Measurements from ENCODE around the gene CCDC6. TPM values are rescaled to one million over a fixed set of nuclear protein-coding genes. Genes with fewer than 3 reads are reported as not detected.

CCDC6 gene
- total and polyA plus RNA-seq, 2 of the 8 experiments (the other 6 are each of a cell fraction or from before 2014, with no cell fraction given) = 42.2 to 74.4 TPM

GRCh38 chr10:59896191-59896590 is 10.2 kb downstream of the CCDC6 start:
- WGBS, 2 experiments (ENCODE audit: extremely low coverage in 1 of 2, insufficient coverage in 1 of 2, insufficient read length in 1 of 2, insufficient replicate concordance in 2 of 2, low coverage in 1 of 2, low lambda C conversion rate in 2 of 2, missing lambda C conversion rate in 1 of 2) = 95% methylated on average over 1 of the region's 1 CpG; no CpG with 5 or more reads in 1 of the 2 experiments

More at GRCh38 chr10:59896191-59896590, 10.2 kb downstream of the CCDC6 start:
- H2BK120ac ChIP-seq (replicated peaks; ENCODE audit: low read depth, low read length) = no peak overlapping the region
- TF ChIP-seq, protein P1, sequence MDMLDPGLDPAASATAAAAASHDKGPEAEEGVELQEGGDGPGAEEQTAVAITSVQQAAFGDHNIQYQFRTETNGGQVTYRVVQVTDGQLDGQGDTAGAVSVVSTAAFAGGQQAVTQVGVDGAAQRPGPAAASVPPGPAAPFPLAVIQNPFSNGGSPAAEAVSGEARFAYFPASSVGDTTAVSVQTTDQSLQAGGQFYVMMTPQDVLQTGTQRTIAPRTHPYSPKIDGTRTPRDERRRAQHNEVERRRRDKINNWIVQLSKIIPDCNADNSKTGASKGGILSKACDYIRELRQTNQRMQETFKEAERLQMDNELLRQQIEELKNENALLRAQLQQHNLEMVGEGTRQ (IDR thresholded peaks at IDR 0.05; ENCODE audit: low read length) = no peak
- TF ChIP-seq YY1 (IDR thresholded peaks at IDR 0.05; ENCODE audit: low read depth, low read length) = no peak
- TF ChIP-seq BCL11A (IDR thresholded peaks at IDR 0.05; ENCODE audit: low read depth in 2 of 2, low read length in 2 of 2) = no peak
- no peak for TF ChIP-seq SP1 (IDR thresholded peaks at IDR 0.05; ENCODE audit: low read depth, low read length)
- H3K79me2 ChIP-seq (ENCODE audit: control insufficient read depth in 1 of 2, insufficient read depth in 2 of 2, low read length in 2 of 2) = peaks cover 40 to 99% of the 10 kb centered on the region in 2 experiments
- no peak overlapping the region for H3K4ac ChIP-seq (replicated peaks; ENCODE audit: insufficient read length, low read depth, low read length)
- H3K9me3 ChIP-seq (ENCODE audit: insufficient read depth in 2 of 2, low read depth in 1 of 2, low read length in 1 of 2) = no peaks in the 10 kb centered on the region
- peaks cover 0 to 3% (median 0%) of the 10 kb centered on the region in 4 experiments; a peak in 1 of 8 replicates for H3K36me3 ChIP-seq (ENCODE audit: control insufficient read depth in 2 of 4, insufficient read depth in 4 of 4, low read length in 3 of 4)
- no peak overlapping the region for H2AK5ac ChIP-seq (ENCODE audit: low read depth, low read length)
- no peak overlapping the region for H2BK20ac ChIP-seq (ENCODE audit: low read length)
- no peak overlapping the region for H3K4me2 ChIP-seq (ENCODE audit: insufficient read depth in 1 of 2, low read depth in 2 of 2, low read length in 2 of 2)
- H4K20me1 ChIP-seq (replicated peaks in 1 of 2; ENCODE audit: control insufficient read depth in 1 of 2, insufficient read depth in 2 of 2, low read length in 2 of 2) = peaks cover 34 to 37% of the 10 kb centered on the region in 2 experiments
- no peak for FAIRE-seq
- no peak overlapping the region for H2AFZ ChIP-seq (ENCODE audit: low read length)
- H3K4me3 ChIP-seq (ENCODE audit: extremely low read depth in 1 of 4, insufficient read depth in 2 of 4, low read depth in 3 of 4, low read length in 4 of 4) = no peak overlapping the region
- no peaks in the 10 kb centered on the region for H3K23me2 ChIP-seq (ENCODE audit: low read depth, low read length)
- H3K79me1 ChIP-seq (ENCODE audit: low read depth, low read length) = peaks cover 24% of the 10 kb centered on the region
- CTCF ChIA-PET (ENCODE audit: partially characterized antibody) = no interaction called here
- no peak overlapping the region for H3K27ac ChIP-seq (ENCODE audit: low read depth, low read length)
- no peak overlapping the region for H3K14ac ChIP-seq (ENCODE audit: insufficient read length)
- no peaks in the 10 kb centered on the region for H3K27me3 ChIP-seq (replicated peaks in 1 of 4; ENCODE audit: control insufficient read depth in 3 of 4, extremely low read depth in 1 of 4, insufficient read depth in 3 of 4, low read length in 3 of 4)
- no peak overlapping the region for H4K5ac ChIP-seq (ENCODE audit: insufficient read length, low read depth, low read length)
- no peak overlapping the region for H2BK5ac ChIP-seq (ENCODE audit: low read depth, low read length)
- H3K18ac ChIP-seq (ENCODE audit: extremely low read depth, low read length) = no peak overlapping the region
- H3K4me1 ChIP-seq (replicated peaks in 1 of 4; ENCODE audit: control insufficient read depth in 3 of 4, insufficient read depth in 4 of 4, low read length in 3 of 4) = peaks cover 0 to 32% (median 19%) of the 10 kb centered on the region in 4 experiments; a peak in 6 of 7 replicates
- H3K23ac ChIP-seq (ENCODE audit: insufficient read length) = no peak overlapping the region
- H4K91ac ChIP-seq (replicated peaks; ENCODE audit: insufficient read length, low read length) = no peak overlapping the region
- H4K8ac ChIP-seq (ENCODE audit: extremely low read depth, insufficient read depth, low read length) = no peak overlapping the region
- H2BK15ac ChIP-seq (ENCODE audit: low read length) = no peak overlapping the region
- POLR2A ChIA-PET (ENCODE audit: partially characterized antibody) = interaction anchor here (1.6 to 9.7 kb wide), 2 partner anchors 9 to 23 kb away, joined by 5 to 90 read pairs; partner anchors contain the start of gene CCDC6
- H2BK12ac ChIP-seq (ENCODE audit: low read depth, low read length) = no peak overlapping the region
- no peak overlapping the region for H3K56ac ChIP-seq (replicated peaks; ENCODE audit: insufficient read length, low read depth, low read length)
- H3K9ac ChIP-seq (replicated peaks in 1 of 4; ENCODE audit: extremely low read depth in 1 of 4, low read depth in 3 of 4, low read length in 3 of 4) = no peak overlapping the region
- no peak for DNase-seq (ENCODE audit: low read depth in 1 of 2, low spot score in 2 of 2)

Measured in H1 (cell line).